ENCODE data around the gene FOXE1. TPM values are rescaled to one million over a fixed set of nuclear protein-coding genes. Genes with fewer than 3 reads are reported as not detected.

Gene FOXE1
- total RNA-seq, 1 donor from 2014 or later: not detected

DNA sequence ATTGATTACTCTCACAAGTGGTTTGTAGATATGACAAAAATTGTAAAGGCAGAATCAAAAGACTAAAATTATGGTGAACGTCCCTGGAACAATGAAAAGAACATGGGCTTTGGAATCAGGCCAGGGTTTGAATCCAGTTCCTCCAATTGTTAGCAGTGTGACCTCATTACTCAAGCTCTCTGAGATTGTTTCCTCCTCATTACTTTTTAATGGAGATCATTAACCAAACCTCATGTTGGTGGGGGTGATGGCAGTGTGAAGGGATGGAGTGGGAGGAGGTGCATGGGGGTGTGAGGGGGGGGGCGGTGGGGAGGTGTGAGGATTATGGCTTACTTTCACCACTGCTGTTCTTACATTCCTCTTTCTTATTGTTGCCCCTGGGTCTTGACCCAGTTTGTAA is 44.1 kb upstream of the FOXE1 start:
- H3K27me3 ChIP-seq (ENCODE audit: low read depth): peaks cover 59% of the 10 kb centered on the region
- H3K9me3 ChIP-seq (replicated peaks): peaks cover 8% of the 10 kb centered on the region
- peaks cover under 1% of the 10 kb centered on the region for H3K4me1 ChIP-seq
- no peak overlapping the region for H3K27ac ChIP-seq (replicated peaks)
- no peak for DNase-seq
- H3K36me3 ChIP-seq: no peaks in the 10 kb centered on the region
- no peak overlapping the region for H3K4me3 ChIP-seq
- no peak for TF ChIP-seq CTCF (IDR thresholded peaks at IDR 0.05; ENCODE audit: borderline replicate concordance)
- intact Hi-C loops (cut with micrococcal nuclease): no loop called here

GRCh38 chr9:97809666-97810344 is 43.2 kb upstream of the FOXE1 start:
- Histone ChIP-seq H3K27ac (replicated peaks) (no peak overlapping the region), H3K9me3 (replicated peaks) (peaks cover 8% of the 10 kb centered on the region), H3K4me3 (no peak overlapping the region), H3K36me3 (no peaks in the 10 kb centered on the region), H3K27me3 (ENCODE audit: low read depth) (peaks cover 51% of the 10 kb centered on the region), H3K4me1 (no peaks in the 10 kb centered on the region)
- TF ChIP-seq CTCF (IDR thresholded peaks at IDR 0.05; ENCODE audit: borderline replicate concordance): no peak
- no peak for DNase-seq
- intact Hi-C loops (cut with micrococcal nuclease): no loop called here

GRCh38 chr9:97811533-97812246 is 41.3 kb upstream of the FOXE1 start:
- TF ChIP-seq CTCF (IDR thresholded peaks at IDR 0.05; ENCODE audit: borderline replicate concordance): no peak
- no peak overlapping the region for H3K4me3 ChIP-seq
- intact Hi-C loops (cut with micrococcal nuclease): no loop called here
- H3K4me1 ChIP-seq: no peaks in the 10 kb centered on the region
- DNase-seq: no peak
- H3K36me3 ChIP-seq: no peaks in the 10 kb centered on the region
- peaks cover 8% of the 10 kb centered on the region for H3K9me3 ChIP-seq (replicated peaks)
- no peak overlapping the region for H3K27ac ChIP-seq (replicated peaks)
- peaks cover 43% of the 10 kb centered on the region for H3K27me3 ChIP-seq (ENCODE audit: low read depth)

DNA sequence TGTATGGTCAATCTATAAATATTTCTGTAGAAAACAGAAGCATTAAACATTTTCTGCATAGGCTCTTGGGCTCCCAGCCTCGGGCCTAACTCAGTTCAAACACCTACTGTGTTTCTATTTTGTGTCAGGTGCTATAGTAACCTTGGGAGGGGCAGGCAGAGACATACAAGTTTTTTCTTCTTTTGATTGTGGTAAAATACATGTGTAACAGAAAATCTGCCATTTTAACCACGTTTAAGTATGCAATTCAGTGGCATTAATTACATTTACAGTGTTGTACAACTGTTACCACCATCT is 40.8 kb upstream of the FOXE1 start:
- Histone ChIP-seq H3K4me1 (no peaks in the 10 kb centered on the region), H3K27me3 (ENCODE audit: low read depth) (peaks cover 42% of the 10 kb centered on the region), H3K4me3 (no peak overlapping the region), H3K9me3 (replicated peaks) (peaks cover 8% of the 10 kb centered on the region), H3K27ac (replicated peaks) (no peak overlapping the region), H3K36me3 (no peaks in the 10 kb centered on the region)
- intact Hi-C loops (cut with micrococcal nuclease): no loop called here
- no peak for DNase-seq
- no peak for TF ChIP-seq CTCF (IDR thresholded peaks at IDR 0.05; ENCODE audit: borderline replicate concordance)

DNA sequence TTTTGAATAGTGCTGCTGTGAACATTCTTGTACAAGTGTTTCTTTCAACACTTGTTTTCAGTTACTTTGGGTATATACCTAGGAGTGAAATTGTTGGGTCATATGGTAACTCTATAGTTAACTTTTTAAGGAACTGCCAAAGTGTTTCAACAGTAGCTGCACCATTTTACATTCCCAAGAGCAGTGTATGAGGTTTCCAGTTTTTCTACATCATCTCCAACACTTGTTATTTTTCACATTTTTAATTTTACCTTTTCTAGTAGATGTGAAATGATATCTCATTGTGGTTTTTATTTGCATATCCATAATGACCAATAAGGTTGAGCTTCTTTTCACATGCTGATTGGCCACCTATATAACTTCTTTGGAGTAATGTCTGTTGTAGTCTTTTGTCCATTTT is 40.0 kb upstream of the FOXE1 start:
- Histone ChIP-seq H3K4me3 (no peak overlapping the region), H3K27ac (replicated peaks) (no peak overlapping the region), H3K27me3 (ENCODE audit: low read depth) (peaks cover 42% of the 10 kb centered on the region), H3K4me1 (no peaks in the 10 kb centered on the region), H3K9me3 (replicated peaks) (peaks cover 10% of the 10 kb centered on the region), H3K36me3 (no peaks in the 10 kb centered on the region)
- TF ChIP-seq CTCF (IDR thresholded peaks at IDR 0.05; ENCODE audit: borderline replicate concordance): no peak
- DNase-seq: no peak
- intact Hi-C loops (cut with micrococcal nuclease): no loop called here

Measured in left ventricle myocardium inferior (tissue), 1 donor.